GM12878 (cell line): ENCODE data around the gene AAGAB. TPM values are rescaled to one million over a fixed set of nuclear protein-coding genes. Genes with fewer than 3 reads are reported as not detected.
"Not testable (repeated sequence)": the region's sequence is repeated elsewhere in the genome, so short reads cannot be mapped to it uniquely, and the experiment has no call there.

Source experiments
- ATAC-seq: fragments of 200-7000 bp; cut with Tn5 transposase; 3 replicates; pipeline ENCODE4 v1.9.1; 2020; ENCODE audit warnings: mild to moderate bottlenecking, moderate library complexity
- BruUV-seq: library from RNA; stranded (reverse); fragments of 400-500 nt; replicated peaks from 2 replicates; lab custom pipeline; 2021; lab: Mats Ljungman, UMichigan
- CTCF ChIA-PET: fragments of 300-600 bp; sonication (Branson Sonifier 250); formaldehyde crosslinking; extraction: SDS; loops from one replicate; lab custom pipeline; 2021; ENCODE audit warnings: inconsistent platforms; lab: Yijun Ruan, JAX
- POLR2A ChIA-PET: fragments of 350-600 bp; formaldehyde crosslinking; extraction: SDS; loops from one replicate; lab custom pipeline; 2021; ENCODE audit warnings: inconsistent platforms; lab: Charles Lee
- RAD21 ChIA-PET: fragments of 300-600 bp; sonication (Branson Sonifier 250); formaldehyde crosslinking; loops from one replicate; lab custom pipeline; 2023; ENCODE audit warnings: antibody characterized with exemption; ENCODE audit not compliant: unreplicated experiment; lab: Charles Lee
- SMC1A ChIA-PET: fragments of 300-600 bp; sonication (Branson Sonifier 250); formaldehyde crosslinking; loops from one replicate; lab custom pipeline; 2023; ENCODE audit not compliant: unreplicated experiment, uncharacterized antibody; lab: Charles Lee
- DNase-seq: peaks from one replicate; pipeline ENCODE4 v3.0.0-alpha.2; 2011; ENCODE audit warnings: low read depth, low spot score
- FAIRE-seq: peaks from 3 replicates; lab custom pipeline; 2011; peaks lifted over from hg19 to GRCh38; lab: Jason Lieb, UNC
- H2AFZ ChIP-seq: 2 replicates; pipeline ENCODE4 v1.6.0; 2011; ENCODE audit warnings: low read depth, low read length, control low read depth; ENCODE audit not compliant: control insufficient read depth
- H3K27ac ChIP-seq: 2 replicates; pipeline ENCODE4 v1.5.1; 2011; ENCODE audit warnings: control low read depth; ENCODE audit not compliant: control insufficient read depth, insufficient read depth
- H3K27me3 ChIP-seq, 2 experiments: replicated peaks in 1 of 2; 2 replicates each; pipeline versions ENCODE4 v1.6.0 to v1.6.1; 2011; ENCODE audit warnings: low read length in 1 of 2; ENCODE audit not compliant: control insufficient read depth in 2 of 2, insufficient read depth in 2 of 2
- H3K36me3 ChIP-seq, 2 experiments: 2 replicates each; pipeline ENCODE4 v1.5.1; 2011; ENCODE audit warnings: low read length in 1 of 2; ENCODE audit not compliant: control insufficient read depth in 2 of 2, insufficient read depth in 2 of 2
- H3K4me1 ChIP-seq: 2 replicates; pipeline ENCODE4 v1.6.1; 2011; ENCODE audit warnings: mild to moderate bottlenecking, low read length, moderate library complexity, mixed read lengths; ENCODE audit not compliant: control insufficient read depth, insufficient read depth
- H3K4me2 ChIP-seq: 2 replicates; pipeline ENCODE4 v1.6.0; 2011; ENCODE audit warnings: control low read depth; ENCODE audit not compliant: control insufficient read depth, insufficient read depth
- H3K4me3 ChIP-seq: fragments of 200-600 bp; sonication (generic); 2 replicates; pipeline ENCODE4 v1.5.1; 2016
- H3K79me2 ChIP-seq: 2 replicates; pipeline ENCODE4 v1.6.0; 2011; ENCODE audit warnings: low read length; ENCODE audit not compliant: control insufficient read depth, insufficient read depth
- H3K9ac ChIP-seq: 2 replicates; pipeline ENCODE4 v1.8.0; 2011; ENCODE audit warnings: low read length, control low read depth, mixed read lengths; ENCODE audit not compliant: control insufficient read depth, insufficient read depth
- H3K9me3 ChIP-seq: replicated peaks from 3 replicates; pipeline ENCODE4 v1.5.1; 2011; ENCODE audit warnings: mild to moderate bottlenecking, low read length; ENCODE audit not compliant: control insufficient read depth, insufficient read depth
- H4K20me1 ChIP-seq: 2 replicates; pipeline ENCODE4 v1.6.0; 2011; ENCODE audit not compliant: control insufficient read depth, insufficient read depth
- IKZF2 ChIP-seq, 2 experiments: fragments of 450-650 bp; IDR thresholded peaks; 2 replicates each; pipeline ENCODE4 v1.6.1; 2017; ENCODE audit warnings: mild to moderate bottlenecking in 2 of 2, moderate library complexity in 2 of 2
- JUNB ChIP-seq: IDR thresholded peaks from 2 replicates; pipeline ENCODE4 v1.6.1; 2016; ENCODE audit warnings: antibody characterized with exemption, mild to moderate bottlenecking
- RELA ChIP-seq: fragments of 450-650 bp; IDR thresholded peaks from 2 replicates; pipeline ENCODE4 v1.8.0; 2014; ENCODE audit warnings: borderline replicate concordance; ENCODE audit not compliant: partially characterized antibody
- WGBS: methylation state at CpG from one replicate; pipeline ENCODE4 v1.1.6; 2016; ENCODE audit warnings: low lambda C conversion rate; ENCODE audit not compliant: insufficient replicate concordance, insufficient coverage; ENCODE audit errors: missing lambda C conversion rate; 5-methylcytosine and 5-hydroxymethylcytosine counted together
- in situ Hi-C: fragments of 300-500 bp; cut with MboI; formaldehyde crosslinking; loops from 9 replicates; pipeline ENCODE4 v1.14.3; 2018; ENCODE audit warnings: mixed read lengths
- intact Hi-C: fragments of 100-400 bp; cut with micrococcal nuclease; formaldehyde crosslinking; loops from one replicate; pipeline ENCODE4 v1.14.2; 2022; ENCODE audit not compliant: unreplicated experiment
- polyA plus RNA-seq, 11 experiments: library from polyadenylated mRNA; depleted of rRNA in 4 of 11; unstranded in 6 of 11; stranded (reverse) in 5 of 11; fragments of >200 nt; fragmentation: Nextera tagmentation in 4 of 11; fragmentation: Illumina TruSeq in 1 of 11; extraction: Ambion mirVana in 4 of 11; extraction: Trizol in 1 of 11; gene quantifications; 1 replicate in 1 of 11; 2 replicates in 10 of 11; pipeline versions ENCODE4 v1.2.1 to v1.2.3, GENCODE V29; 2011 to 2016; ENCODE audit warnings: inconsistent platforms in 2 of 11, missing spikeins in 2 of 11, low read depth in 1 of 11
- total RNA-seq, 4 experiments: library from RNA; depleted of rRNA in 3 of 4; stranded (reverse); fragments of >200 nt in 3 of 4; fragmentation: Illumina TruSeq in 1 of 4; extraction: Trizol in 1 of 4; gene quantifications; 2 replicates each; pipeline versions ENCODE4 v1.2.1 to v1.2.3, GENCODE V29; 2013 to 2021
- TF ChIP-seq, protein P1 (sequence below): fragments of 450-650 bp; IDR thresholded peaks from 2 replicates; pipeline ENCODE4 v1.6.1; 2017; ENCODE audit warnings: mild to moderate bottlenecking, moderate library complexity
- TF ChIP-seq, protein P2 (sequence below): fragments of 450-650 bp; IDR thresholded peaks from 2 replicates; pipeline ENCODE4 v1.6.1; 2017; ENCODE audit warnings: mild to moderate bottlenecking, low read depth, inconsistent platforms; ENCODE audit not compliant: poor library complexity, severe bottlenecking

Gene AAGAB
- total and polyA plus RNA-seq, 10 of the 15 experiments (the other 5 are each of a cell fraction or from before 2014, with no cell fraction given): 11.4 to 62.3 (median 38.0) TPM

- TF ChIP-seq, protein P1, sequence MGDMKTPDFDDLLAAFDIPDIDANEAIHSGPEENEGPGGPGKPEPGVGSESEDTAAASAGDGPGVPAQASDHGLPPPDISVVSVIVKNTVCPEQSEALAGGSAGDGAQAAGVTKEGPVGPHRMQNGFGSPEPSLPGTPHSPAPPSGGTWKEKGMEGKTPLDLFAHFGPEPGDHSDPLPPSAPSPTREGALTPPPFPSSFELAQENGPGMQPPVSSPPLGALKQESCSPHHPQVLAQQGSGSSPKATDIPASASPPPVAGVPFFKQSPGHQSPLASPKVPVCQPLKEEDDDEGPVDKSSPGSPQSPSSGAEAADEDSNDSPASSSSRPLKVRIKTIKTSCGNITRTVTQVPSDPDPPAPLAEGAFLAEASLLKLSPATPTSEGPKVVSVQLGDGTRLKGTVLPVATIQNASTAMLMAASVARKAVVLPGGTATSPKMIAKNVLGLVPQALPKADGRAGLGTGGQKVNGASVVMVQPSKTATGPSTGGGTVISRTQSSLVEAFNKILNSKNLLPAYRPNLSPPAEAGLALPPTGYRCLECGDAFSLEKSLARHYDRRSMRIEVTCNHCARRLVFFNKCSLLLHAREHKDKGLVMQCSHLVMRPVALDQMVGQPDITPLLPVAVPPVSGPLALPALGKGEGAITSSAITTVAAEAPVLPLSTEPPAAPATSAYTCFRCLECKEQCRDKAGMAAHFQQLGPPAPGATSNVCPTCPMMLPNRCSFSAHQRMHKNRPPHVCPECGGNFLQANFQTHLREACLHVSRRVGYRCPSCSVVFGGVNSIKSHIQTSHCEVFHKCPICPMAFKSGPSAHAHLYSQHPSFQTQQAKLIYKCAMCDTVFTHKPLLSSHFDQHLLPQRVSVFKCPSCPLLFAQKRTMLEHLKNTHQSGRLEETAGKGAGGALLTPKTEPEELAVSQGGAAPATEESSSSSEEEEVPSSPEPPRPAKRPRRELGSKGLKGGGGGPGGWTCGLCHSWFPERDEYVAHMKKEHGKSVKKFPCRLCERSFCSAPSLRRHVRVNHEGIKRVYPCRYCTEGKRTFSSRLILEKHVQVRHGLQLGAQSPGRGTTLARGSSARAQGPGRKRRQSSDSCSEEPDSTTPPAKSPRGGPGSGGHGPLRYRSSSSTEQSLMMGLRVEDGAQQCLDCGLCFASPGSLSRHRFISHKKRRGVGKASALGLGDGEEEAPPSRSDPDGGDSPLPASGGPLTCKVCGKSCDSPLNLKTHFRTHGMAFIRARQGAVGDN: no peak
- TF ChIP-seq IKZF2 (IDR thresholded peaks at IDR 0.05): no peak
- no peak for TF ChIP-seq JUNB
- no peak for TF ChIP-seq RELA
- TF ChIP-seq, protein P2, sequence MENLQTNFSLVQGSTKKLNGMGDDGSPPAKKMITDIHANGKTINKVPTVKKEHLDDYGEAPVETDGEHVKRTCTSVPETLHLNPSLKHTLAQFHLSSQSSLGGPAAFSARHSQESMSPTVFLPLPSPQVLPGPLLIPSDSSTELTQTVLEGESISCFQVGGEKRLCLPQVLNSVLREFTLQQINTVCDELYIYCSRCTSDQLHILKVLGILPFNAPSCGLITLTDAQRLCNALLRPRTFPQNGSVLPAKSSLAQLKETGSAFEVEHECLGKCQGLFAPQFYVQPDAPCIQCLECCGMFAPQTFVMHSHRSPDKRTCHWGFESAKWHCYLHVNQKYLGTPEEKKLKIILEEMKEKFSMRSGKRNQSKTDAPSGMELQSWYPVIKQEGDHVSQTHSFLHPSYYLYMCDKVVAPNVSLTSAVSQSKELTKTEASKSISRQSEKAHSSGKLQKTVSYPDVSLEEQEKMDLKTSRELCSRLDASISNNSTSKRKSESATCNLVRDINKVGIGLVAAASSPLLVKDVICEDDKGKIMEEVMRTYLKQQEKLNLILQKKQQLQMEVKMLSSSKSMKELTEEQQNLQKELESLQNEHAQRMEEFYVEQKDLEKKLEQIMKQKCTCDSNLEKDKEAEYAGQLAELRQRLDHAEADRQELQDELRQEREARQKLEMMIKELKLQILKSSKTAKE: no peak
These were observed 4.9 kb upstream of the AAGAB start (continued) for GRCh38 chr15:67259379-67259778.

DNA sequence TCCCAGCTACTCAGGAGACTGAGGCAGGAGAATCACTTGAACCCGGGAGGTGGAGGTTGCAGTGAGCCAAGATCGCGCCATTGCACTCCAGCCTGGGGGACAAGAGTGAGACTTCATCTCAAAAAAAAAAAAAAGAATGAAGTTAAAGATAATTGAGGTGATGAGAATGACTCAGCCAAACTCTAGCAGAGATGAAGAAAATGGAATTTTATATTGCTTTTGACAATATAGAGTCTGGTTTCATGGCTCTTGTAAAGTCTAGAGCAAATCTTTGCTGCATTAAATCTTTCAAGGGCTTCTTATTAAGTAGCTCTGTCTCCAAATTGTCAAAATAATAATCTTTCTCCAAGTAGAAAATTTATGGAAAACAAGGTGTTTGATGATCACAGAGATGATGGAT is 4.0 kb upstream of the AAGAB start:
- FAIRE-seq, H3K79me2 ChIP-seq, H3K4me1 ChIP-seq, H4K20me1 ChIP-seq, H3K9ac ChIP-seq, H3K27ac ChIP-seq, BruUV-seq, in situ Hi-C loops, SMC1A ChIA-PET, H3K36me3 ChIP-seq, H3K27me3 ChIP-seq, intact Hi-C loops, H3K9me3 ChIP-seq, H3K4me3 ChIP-seq, DNase-seq, H2AFZ ChIP-seq, ATAC-seq, H3K4me2 ChIP-seq, RAD21 ChIA-PET: not testable (repeated sequence)
- WGBS: 100% methylated on average over 3 of the region's 3 CpGs
- CTCF ChIA-PET: interaction anchor here (0.6 to 1.1 kb wide), 2 partner anchors 18 to 34 kb away, joined by 3 to 4 read pairs; no protein-coding TSS in a partner anchor
- POLR2A ChIA-PET: interaction anchor here (0.7 kb wide), 1 partner anchor 604 kb away, joined by 3 read pairs; no protein-coding TSS in a partner anchor
